ENCODE data around the gene TENM3.

DNA sequence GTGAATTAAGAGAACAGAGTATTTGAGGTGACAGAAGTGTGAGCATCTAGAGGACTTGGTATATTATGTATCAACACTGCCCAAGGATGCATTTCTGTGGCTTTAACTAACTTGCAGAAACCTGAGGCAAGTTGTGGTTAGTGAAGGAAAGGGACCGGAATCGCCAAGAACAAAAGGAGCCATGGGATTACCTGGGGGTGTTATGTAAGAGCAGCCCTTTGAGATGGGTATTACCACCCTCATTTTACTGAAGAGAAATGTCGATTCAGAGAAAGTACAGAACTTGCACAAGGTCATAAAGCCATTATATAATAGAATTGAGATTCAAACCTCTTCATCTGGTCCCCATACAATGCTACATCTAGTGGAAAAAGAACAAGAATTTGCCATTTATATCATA is 14.3 kb downstream of the TENM3 start:
- TF ChIP-seq, protein P1, sequence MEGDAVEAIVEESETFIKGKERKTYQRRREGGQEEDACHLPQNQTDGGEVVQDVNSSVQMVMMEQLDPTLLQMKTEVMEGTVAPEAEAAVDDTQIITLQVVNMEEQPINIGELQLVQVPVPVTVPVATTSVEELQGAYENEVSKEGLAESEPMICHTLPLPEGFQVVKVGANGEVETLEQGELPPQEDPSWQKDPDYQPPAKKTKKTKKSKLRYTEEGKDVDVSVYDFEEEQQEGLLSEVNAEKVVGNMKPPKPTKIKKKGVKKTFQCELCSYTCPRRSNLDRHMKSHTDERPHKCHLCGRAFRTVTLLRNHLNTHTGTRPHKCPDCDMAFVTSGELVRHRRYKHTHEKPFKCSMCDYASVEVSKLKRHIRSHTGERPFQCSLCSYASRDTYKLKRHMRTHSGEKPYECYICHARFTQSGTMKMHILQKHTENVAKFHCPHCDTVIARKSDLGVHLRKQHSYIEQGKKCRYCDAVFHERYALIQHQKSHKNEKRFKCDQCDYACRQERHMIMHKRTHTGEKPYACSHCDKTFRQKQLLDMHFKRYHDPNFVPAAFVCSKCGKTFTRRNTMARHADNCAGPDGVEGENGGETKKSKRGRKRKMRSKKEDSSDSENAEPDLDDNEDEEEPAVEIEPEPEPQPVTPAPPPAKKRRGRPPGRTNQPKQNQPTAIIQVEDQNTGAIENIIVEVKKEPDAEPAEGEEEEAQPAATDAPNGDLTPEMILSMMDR (IDR thresholded peaks at IDR 0.05; ENCODE audit: insufficient read depth, low read length, poor library complexity, severe bottlenecking): no peak
- TF ChIP-seq EZH2phosphoT487 (conservative IDR thresholded peaks at IDR 0.05; ENCODE audit: low read length): no peak
